A549 (cell line): ENCODE results near the gene TTC7B. TPM values are rescaled to one million over a fixed set of nuclear protein-coding genes. Genes with fewer than 3 reads are reported as not detected.

Experiments
- ATAC-seq, 2 experiments: fragments of 200-7000 bp in 1 of 2; fragments of >200 bp in 1 of 2; cut with Nextera tagmentation in 1 of 2; cut with Tn5 transposase in 1 of 2; 3 replicates each; pipeline versions ENCODE4 v1.8.0 to v1.9.1; 2018 to 2020; ENCODE audit warnings: mild to moderate bottlenecking in 1 of 2, moderate library complexity in 1 of 2
- CTCF ChIA-PET: fragments of 300-600 bp; sonication (Branson Sonifier 250); formaldehyde crosslinking; extraction: SDS; loops from one replicate; lab custom pipeline; 2021; ENCODE audit warnings: antibody characterized with exemption, inconsistent platforms; lab: Yijun Ruan, JAX
- POLR2A ChIA-PET: fragments of 350-600 bp; formaldehyde crosslinking; extraction: SDS; loops from one replicate; lab custom pipeline; 2021; ENCODE audit warnings: antibody characterized with exemption, inconsistent platforms; lab: Yijun Ruan, JAX
- DNase-seq, 2 experiments: peaks; one replicate each; pipeline versions ENCODE4 v3.0.0 to v3.0.0-alpha.2; 2011 to 2016; ENCODE audit warnings: low read depth in 1 of 2, low spot score in 1 of 2
- FAIRE-seq: peaks from 2 replicates; lab custom pipeline; 2011; peaks lifted over from hg19 to GRCh38; lab: Jason Lieb, UNC
- H3K27ac ChIP-seq, 2 experiments: fragments of >200 bp; sonication (Bioruptor Twin); formaldehyde crosslinking; 3 replicates each; pipeline ENCODE4 v1.5.1; 2016 to 2017
- H3K4me1 ChIP-seq: fragments of >200 bp; sonication (Bioruptor Twin); formaldehyde crosslinking; 3 replicates; pipeline ENCODE4 v1.6.1; 2016
- H3K4me2 ChIP-seq: fragments of >200 bp; sonication (Bioruptor Twin); formaldehyde crosslinking; 3 replicates; pipeline ENCODE4 v1.6.1; 2016
- H3K4me3 ChIP-seq: fragments of >200 bp; sonication (Bioruptor Twin); formaldehyde crosslinking; 3 replicates; pipeline ENCODE4 v1.5.1; 2016
- H3K9me3 ChIP-seq: fragments of >200 bp; sonication (Bioruptor Twin); formaldehyde crosslinking; 3 replicates; pipeline ENCODE4 v1.6.1; 2016
- CEBPB ChIP-seq, 2 experiments: fragments of >200 bp in 1 of 2; sonication (Bioruptor Twin) in 1 of 2; formaldehyde crosslinking in 1 of 2; IDR thresholded peaks; 2 replicates each; pipeline ENCODE4 v1.6.1; 2012 to 2016
- CTCF ChIP-seq: fragments of >200 bp; sonication (Bioruptor Twin); formaldehyde crosslinking; IDR thresholded peaks from 3 replicates; pipeline ENCODE4 v1.5.1; 2016
- EP300 ChIP-seq, 2 experiments: fragments of >200 bp; sonication (Bioruptor Twin); formaldehyde crosslinking; IDR thresholded peaks; 2 replicates in 1 of 2; 3 replicates in 1 of 2; pipeline ENCODE4 v1.6.1; 2016 to 2017
- GATA3 ChIP-seq: IDR thresholded peaks from 2 replicates; pipeline ENCODE4 v1.6.1; 2012; ENCODE audit warnings: borderline replicate concordance
- HMGXB4 ChIP-seq: fragments of 250-450 bp; sonication (Bioruptor Pico); IDR thresholded peaks from 2 replicates; pipeline ENCODE4 v1.5.0; 2021; ENCODE audit warnings: mild to moderate bottlenecking, moderate library complexity, borderline replicate concordance
- HOXB13 ChIP-seq: fragments of 250-450 bp; sonication (Bioruptor Pico); IDR thresholded peaks from 2 replicates; pipeline ENCODE4 v1.5.0; 2020; ENCODE audit warnings: low read depth, mild to moderate bottlenecking, moderate library complexity
- JUN ChIP-seq, 2 experiments: fragments of >200 bp; sonication (Bioruptor Twin); formaldehyde crosslinking; IDR thresholded peaks; 2 replicates in 1 of 2; 3 replicates in 1 of 2; pipeline ENCODE4 v1.6.1; 2016 to 2017
- KDM1A ChIP-seq: fragments of 200-600 bp; sonication (generic); IDR thresholded peaks from 2 replicates; pipeline ENCODE4 v1.6.1; 2016; ENCODE audit warnings: low read depth, mild to moderate bottlenecking
- MAX ChIP-seq: IDR thresholded peaks from 2 replicates; pipeline ENCODE4 v1.6.1; 2012
- NFE2L2 ChIP-seq: fragments of 150-350 bp; conservative IDR thresholded peaks from 2 replicates; pipeline ENCODE4 v1.6.1; 2014; ENCODE audit warnings: low read length
- POLR2A ChIP-seq: IDR thresholded peaks from 2 replicates; pipeline ENCODE4 v1.6.1; 2012; ENCODE audit warnings: mild to moderate bottlenecking, low read length
- RAD21 ChIP-seq, 2 experiments: fragments of >200 bp in 1 of 2; sonication (Bioruptor Twin) in 1 of 2; formaldehyde crosslinking in 1 of 2; IDR thresholded peaks in 1 of 2; conservative IDR thresholded peaks in 1 of 2; 2 replicates in 1 of 2; 3 replicates in 1 of 2; pipeline ENCODE4 v1.6.1; 2012 to 2018; ENCODE audit warnings: inconsistent platforms in 1 of 2
- RARB ChIP-seq: fragments of 250-450 bp; sonication (Bioruptor Pico); IDR thresholded peaks from 2 replicates; pipeline ENCODE4 v1.8.0; 2021; ENCODE audit warnings: mild to moderate bottlenecking, moderate library complexity
- RFX5 ChIP-seq: fragments of 450-650 bp; IDR thresholded peaks from 2 replicates; pipeline ENCODE4 v1.7.1; 2014; ENCODE audit warnings: antibody characterized with exemption, mild to moderate bottlenecking, moderate library complexity
- SMC3 ChIP-seq: fragments of >200 bp; sonication (Bioruptor Twin); formaldehyde crosslinking; IDR thresholded peaks from 3 replicates; pipeline ENCODE4 v1.6.1; 2018; ENCODE audit warnings: inconsistent platforms
- TFCP2L1 ChIP-seq: fragments of 250-450 bp; sonication (Bioruptor Pico); IDR thresholded peaks from 2 replicates; pipeline ENCODE4 v1.5.0; 2021; ENCODE audit warnings: mild to moderate bottlenecking
- ZNF302 ChIP-seq: fragments of 250-450 bp; sonication (Bioruptor Pico); IDR thresholded peaks from 2 replicates; pipeline ENCODE4 v1.9.0; 2021; ENCODE audit warnings: inconsistent platforms, mild to moderate bottlenecking, moderate library complexity
- WGBS: methylation state at CpG from one replicate; pipeline ENCODE4 v1.1.6; 2017; ENCODE audit errors: missing lambda C conversion rate; 5-methylcytosine and 5-hydroxymethylcytosine counted together
- polyA minus RNA-seq: library from RNA; depleted of rRNA, polyadenylated mRNA; stranded (reverse); fragments of >200 nt; gene quantifications from 2 replicates; pipeline ENCODE4 v1.2.3, GENCODE V29; 2011; rRNA and poly(A)+ RNA removed
- polyA plus RNA-seq, 4 experiments: library from polyadenylated mRNA; depleted of rRNA in 3 of 4; stranded (reverse); fragments of >200 nt; fragmentation: RNase III in 1 of 4; extraction: RNeasy Plus Mini Kit Qiagen cat#74134 plus additional on column Dnase treatment in 1 of 4; gene quantifications; 2 replicates in 3 of 4; 3 replicates in 1 of 4; pipeline ENCODE4 v1.2.3, GENCODE V29; 2011 to 2017

Gene TTC7B
- polyA plus RNA-seq (2011; rRNA removed), result 25.7 and 28.0 TPM in 2 replicates
- polyA plus RNA-seq (2012; cell fraction: cytosol; rRNA removed), result 25.5 and 31.4 TPM in 2 replicates
- polyA plus RNA-seq (2012; cell fraction: nucleus; rRNA removed), result 12.9 and 19.6 TPM in 2 replicates
- 16.6 to 21.0 TPM (median 18.0 TPM) in 3 replicates for polyA plus RNA-seq (2017; fragmentation: RNase III; extraction: RNeasy Plus Mini Kit Qiagen cat#74134 plus additional on column Dnase treatment)
- 49.4 and 54.6 TPM in 2 replicates for polyA minus RNA-seq

GRCh38 chr14:90815822-90816662, at the start of gene TTC7B:
Gene TTC7B (minus strand): TSS chr14:90816430. CDS start chr14:90816295, 135 bp downstream.
- CTCF ChIA-PET, result interaction anchor here (0.6 to 1.9 kb wide), 5 partner anchors 12 to 57 kb away, joined by 3 to 12 read pairs (median 4); no protein-coding TSS in a partner anchor
- DNase-seq (peak in 1 of 2 experiments; percentile 83), FAIRE-seq (no peak), ATAC-seq (peak; percentile 88 to 89)
- peak within 1 kb of the TSS; percentile 90 for H3K4me3 ChIP-seq
- WGBS, result no CpG with 5 or more reads among the region's 111 CpGs
- POLR2A ChIA-PET, result interaction anchor here (0.5 to 1.7 kb wide), 2 partner anchors 419 to 507 kb away, joined by 6 to 7 read pairs; partner anchors contain the start of gene CALM1
- peak within 1 kb of the TSS; percentile 87 to 94 for H3K27ac ChIP-seq
- H3K4me1 ChIP-seq, result 0 out of 3 replicates have a peak, but pooled peaks cover 3% of the 10 kb centered on the region
- peak within 1 kb of the TSS; percentile 96 for H3K4me2 ChIP-seq
- TF ChIP-seq POLR2A (0 out of 2 replicates have a peak, but pooled peaks have one; percentile 20), CTCF (peak; percentile 49), GATA3 (no peak)
- TF ChIP-seq, all 56 proteins: peak for 2
- no peaks in the 10 kb centered on the region for H3K9me3 ChIP-seq

GRCh38 chr14:90864741-90865140, 48.5 kb upstream of the TTC7B start:
- no peaks in the 10 kb centered on the region for H3K9me3 ChIP-seq
- no peak overlapping the region for H3K4me2 ChIP-seq
- no peak overlapping the region for H3K4me3 ChIP-seq
- H3K4me1 ChIP-seq, result no peaks in the 10 kb centered on the region
- H3K27ac ChIP-seq, result no peak overlapping the region
- DNase-seq, result no peak
- CTCF ChIA-PET, result interaction anchor here (1.2 to 1.3 kb wide), 2 partner anchors 9 to 313 kb away, joined by 3 to 4 read pairs; no protein-coding TSS in a partner anchor
- 95% methylated on average over 2 of the region's 2 CpGs for WGBS
- POLR2A ChIA-PET, result no interaction called here
- TF ChIP-seq RAD21 (conservative IDR thresholded peaks at IDR 0.05 in 1 of 2, IDR thresholded peaks at IDR 0.05 in 1 of 2), result no peak
- no peak for TF ChIP-seq MAX
- TF ChIP-seq JUN (IDR thresholded peaks at IDR 0.05), result no peak
- TF ChIP-seq CEBPB (IDR thresholded peaks at IDR 0.05), result no peak
- TF ChIP-seq EP300 (IDR thresholded peaks at IDR 0.05), result no peak
- TF ChIP-seq TFCP2L1 (CRISPR knock-in tag), result no peak
- no peak for TF ChIP-seq ZNF302
- no peak for TF ChIP-seq HMGXB4
- TF ChIP-seq CTCF, result no peak
- TF ChIP-seq NFE2L2, result no peak
- TF ChIP-seq RFX5, result no peak
- no peak for TF ChIP-seq GATA3
- no peak for TF ChIP-seq SMC3
- TF ChIP-seq RARB, result no peak
- no peak for TF ChIP-seq HOXB13 (CRISPR knock-in tag)
- no peak for TF ChIP-seq KDM1A
- no peak for ATAC-seq
- no peak for FAIRE-seq
